C1 segment of cervical spinal cord (tissue), 14 donors: Measurements from ENCODE around the gene CEACAM19.
"Not testable (repeated sequence)": the region's sequence is repeated elsewhere in the genome, so short reads cannot be mapped to it uniquely, and the experiment has no call there.

Source experiments
- DNase-seq, 14 donors: peaks; one replicate each; lab custom pipeline; 2025; lab: John Stamatoyannopoulos, UW

The CEACAM19 gene, protein sequence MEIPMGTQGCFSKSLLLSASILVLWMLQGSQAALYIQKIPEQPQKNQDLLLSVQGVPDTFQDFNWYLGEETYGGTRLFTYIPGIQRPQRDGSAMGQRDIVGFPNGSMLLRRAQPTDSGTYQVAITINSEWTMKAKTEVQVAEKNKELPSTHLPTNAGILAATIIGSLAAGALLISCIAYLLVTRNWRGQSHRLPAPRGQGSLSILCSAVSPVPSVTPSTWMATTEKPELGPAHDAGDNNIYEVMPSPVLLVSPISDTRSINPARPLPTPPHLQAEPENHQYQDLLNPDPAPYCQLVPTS

DNA sequence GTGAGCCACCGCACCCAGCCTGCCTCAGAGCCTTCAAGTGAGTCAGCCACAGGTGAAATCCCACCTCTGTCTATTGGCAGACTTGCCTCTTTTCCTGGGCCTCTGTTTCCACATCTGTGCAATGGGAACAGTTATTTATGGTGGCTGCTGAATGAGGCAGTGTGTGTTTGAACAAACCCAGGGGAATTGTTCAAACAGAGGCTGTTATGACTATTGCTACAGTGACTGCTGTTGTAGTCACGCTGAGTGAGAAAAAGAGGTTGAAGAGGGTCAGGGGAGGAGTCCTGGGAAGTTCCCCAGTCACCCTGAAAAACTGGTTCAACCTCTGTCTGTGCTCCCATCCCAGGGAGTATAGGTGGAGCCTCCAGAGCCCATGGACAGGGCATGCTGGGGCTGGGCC lies at the start of gene CEACAM19:
TSS of gene CEACAM19 (plus strand) at position 83 of the 400 bp plus-strand sequence. CDS start 450 bp downstream, outside the sequence.
- DNase-seq, result no peak

DNA sequence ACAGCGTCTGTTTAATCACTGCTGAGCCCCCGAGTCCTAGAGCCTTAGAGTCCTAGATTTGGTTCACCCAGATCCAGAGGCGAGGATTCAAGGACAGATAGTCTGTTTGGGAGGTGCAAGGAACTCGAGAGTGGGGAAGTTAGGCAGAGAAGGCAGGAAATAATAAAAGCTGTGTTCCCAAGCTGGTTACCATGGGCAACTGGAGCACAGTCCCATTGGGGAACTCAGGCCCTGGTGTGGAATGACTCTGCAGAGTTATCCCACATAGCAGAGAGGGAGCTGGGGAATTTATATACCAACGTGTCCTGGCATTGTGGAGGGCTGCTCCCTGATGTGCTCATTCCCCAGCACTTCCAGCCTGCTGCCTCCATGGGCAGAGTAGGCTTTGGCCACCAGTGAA lies 48.2 kb upstream of the CEACAM19 start:
- DNase-seq, result no peak

DNA sequence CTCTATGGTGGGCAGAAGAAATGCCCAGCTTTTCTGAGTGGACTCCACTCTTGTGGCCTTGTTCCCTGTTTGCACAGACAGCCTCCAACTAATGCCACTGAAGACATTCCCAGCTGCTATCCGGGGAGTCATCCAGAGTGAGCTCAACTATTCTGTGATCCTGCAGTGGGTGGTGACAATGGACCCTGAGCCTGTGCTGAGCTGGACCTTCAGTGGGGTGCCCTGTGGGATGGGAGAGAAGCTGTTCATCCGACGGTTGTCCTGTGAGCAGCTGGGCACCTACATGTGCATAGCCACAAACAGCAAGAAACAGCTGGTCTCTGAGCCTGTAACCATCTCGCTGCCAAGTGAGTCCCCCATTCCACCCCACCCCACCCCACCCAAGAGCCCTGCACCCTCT lies 47.7 kb upstream of the CEACAM19 start:
- no peak for DNase-seq

DNA sequence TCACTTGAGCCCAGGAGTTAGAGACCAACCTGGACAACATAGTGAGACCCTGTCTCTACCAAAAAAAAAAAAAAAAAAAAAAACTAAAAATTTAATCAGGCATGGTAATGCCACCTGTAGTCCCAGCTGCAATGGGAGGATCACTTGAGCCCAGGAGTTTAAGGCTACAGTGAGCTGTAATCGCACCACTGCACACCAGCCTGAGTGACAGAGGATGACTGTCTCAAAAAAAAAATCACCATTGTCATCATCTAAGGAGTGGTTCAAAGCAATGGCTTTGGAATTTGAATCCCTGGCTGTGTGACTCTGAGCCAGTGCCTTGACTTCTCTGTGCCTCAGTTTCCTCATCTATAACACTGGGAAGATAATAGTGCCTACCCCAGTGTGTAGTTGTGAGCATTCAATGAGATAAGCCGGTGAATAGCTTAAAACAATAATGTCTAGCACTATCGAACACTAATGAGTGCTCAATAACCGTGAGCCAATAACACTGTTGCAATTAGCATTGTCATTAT lies 46.4 kb upstream of the CEACAM19 start:
- DNase-seq, result no peak

DNA sequence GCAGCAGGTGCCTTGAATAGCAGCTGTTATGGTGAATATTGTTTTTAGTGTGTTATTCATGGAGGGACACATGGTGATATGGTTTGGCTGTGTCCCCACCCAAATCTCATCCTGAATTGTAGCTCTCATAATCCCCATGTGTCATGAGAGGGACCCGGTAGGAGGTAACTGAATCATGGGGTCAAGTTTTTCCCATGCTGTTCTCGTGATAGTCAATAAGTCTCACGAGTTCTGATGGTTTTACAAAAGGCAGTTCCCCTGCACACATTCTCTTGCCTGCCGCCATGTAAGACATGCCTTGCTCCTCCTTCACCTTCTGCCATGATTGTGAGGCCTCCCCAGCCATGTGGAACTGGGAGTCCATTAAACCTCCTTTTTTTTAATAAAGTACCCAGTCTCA lies 45.6 kb upstream of the CEACAM19 start:
- DNase-seq, result not testable (repeated sequence)

DNA sequence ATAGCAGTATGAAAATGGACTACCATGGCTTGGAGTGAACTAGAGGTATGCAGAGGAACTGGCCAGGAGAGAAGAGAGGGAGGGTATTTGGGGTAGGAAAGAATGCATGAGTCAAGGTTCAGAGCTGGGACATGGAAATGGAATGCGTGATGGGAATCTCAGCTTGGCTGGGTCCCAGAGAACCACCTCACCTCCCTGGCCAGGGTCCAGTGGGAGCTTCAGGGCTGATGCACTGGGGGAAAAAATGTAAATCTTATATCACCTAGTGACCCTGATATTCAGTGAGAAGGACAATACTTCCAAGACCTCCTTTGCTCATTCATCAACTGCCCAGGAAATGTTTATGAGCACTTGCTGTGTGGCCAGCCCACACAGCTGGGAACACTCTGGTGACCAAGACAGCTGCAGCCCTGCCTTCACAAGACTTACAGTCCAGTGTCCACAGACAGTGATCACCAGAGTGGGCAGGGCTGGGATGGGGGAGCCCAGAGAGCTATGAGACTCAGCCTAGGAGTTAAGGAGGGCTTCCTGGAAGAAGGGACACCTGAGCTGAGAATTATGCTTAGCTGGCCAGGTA lies 45.1 kb upstream of the CEACAM19 start:
- DNase-seq, result no peak

DNA sequence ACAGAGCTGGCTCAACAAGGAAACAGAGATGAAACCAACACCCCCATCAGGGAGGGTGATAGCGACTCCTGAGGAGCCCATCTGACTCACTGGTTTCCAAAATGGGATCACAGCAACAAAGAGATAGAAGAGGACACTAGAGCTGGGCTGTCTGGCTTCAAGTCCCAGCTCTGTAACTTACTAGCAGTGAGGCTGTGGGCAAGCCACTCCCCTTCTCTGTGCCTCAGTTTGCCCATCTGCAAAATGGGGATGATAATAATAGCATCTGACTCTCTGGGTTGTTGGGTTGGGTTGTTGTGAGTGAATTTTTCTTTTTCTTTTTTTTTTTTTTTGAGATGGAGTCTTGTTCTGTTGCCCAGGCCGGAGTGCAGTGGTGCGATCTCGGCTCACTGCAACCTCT lies 43.7 kb upstream of the CEACAM19 start:
- DNase-seq, result no peak

DNA sequence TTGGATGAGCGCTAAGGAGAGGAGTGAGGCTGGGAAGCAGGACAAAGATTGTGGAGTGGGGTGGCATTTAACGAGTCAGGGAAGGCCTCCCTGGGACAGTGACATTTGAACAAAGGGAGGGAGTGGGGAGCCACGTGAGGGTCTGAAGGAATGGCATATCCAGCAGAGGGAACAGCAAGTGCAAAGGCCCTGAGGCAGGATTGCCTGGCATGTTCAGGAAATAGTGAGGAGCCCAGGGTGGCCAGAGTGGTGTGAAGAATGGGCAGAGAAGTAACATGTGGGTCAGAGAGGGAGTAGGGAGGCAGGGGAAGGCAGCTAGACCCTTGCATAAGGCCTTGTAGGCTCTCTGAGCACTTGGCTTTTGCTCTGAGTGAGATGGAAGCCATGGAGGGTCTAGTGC lies 42.5 kb upstream of the CEACAM19 start:
- DNase-seq, result no peak

DNA sequence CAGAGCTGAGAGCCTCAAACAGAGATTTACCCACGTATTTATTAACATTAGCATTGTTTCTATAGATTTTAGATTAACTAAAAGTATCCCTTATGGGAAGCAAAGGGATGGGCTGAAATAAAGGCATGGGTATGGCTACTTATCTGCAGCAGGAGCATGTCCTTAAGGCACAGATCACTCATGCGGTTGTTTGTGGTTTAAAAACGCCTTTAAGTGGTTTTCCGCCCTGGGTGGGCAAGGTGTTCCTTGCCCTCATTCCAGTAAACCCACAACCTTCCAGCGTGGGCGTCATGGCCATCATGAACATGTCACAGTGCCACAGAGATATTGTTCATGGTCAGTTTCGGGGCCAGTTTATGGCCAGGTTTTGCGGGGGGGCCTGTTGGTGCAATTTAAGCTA lies 39.7 kb upstream of the CEACAM19 start:
- DNase-seq, result not testable (repeated sequence)

DNA sequence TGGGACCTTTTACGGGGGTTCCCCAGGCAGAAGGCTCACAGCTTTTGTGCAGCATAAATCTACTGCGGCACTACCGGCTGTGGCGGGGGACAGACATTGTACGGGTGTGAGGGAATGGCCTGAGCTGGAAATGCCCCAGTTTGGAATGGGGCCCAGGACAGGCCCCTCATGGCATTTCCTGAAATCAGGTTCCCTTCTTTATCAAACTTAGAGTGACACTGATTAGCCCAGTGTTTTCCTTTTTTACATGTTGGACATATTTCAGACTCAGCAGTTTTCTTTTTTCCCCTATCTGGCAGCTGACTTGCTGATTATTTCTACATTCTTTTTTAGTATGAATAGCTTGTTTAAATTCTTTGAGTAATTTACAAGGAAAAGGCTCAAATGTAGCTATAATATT lies 37.2 kb upstream of the CEACAM19 start:
- not testable (repeated sequence) for DNase-seq

DNA sequence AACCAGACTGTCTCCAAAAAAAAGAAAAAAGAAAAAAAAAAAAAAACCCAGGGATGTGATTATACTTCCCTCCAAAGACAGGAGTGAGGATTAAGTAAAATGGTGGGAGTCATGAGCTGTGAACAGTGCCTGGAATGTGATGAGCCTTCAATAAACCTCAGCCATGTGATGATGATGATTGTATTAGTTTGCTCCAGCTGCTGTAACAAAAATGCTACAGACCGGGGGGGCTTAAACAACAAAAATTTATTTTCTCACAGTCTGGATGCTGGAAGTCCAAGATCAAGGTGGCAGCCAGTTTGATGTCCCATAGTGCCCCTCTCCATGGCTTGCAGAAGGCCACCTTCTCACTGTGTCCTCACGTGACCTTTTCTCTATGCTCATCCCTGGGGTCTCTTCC lies 36.5 kb upstream of the CEACAM19 start:
- no peak for DNase-seq

DNA sequence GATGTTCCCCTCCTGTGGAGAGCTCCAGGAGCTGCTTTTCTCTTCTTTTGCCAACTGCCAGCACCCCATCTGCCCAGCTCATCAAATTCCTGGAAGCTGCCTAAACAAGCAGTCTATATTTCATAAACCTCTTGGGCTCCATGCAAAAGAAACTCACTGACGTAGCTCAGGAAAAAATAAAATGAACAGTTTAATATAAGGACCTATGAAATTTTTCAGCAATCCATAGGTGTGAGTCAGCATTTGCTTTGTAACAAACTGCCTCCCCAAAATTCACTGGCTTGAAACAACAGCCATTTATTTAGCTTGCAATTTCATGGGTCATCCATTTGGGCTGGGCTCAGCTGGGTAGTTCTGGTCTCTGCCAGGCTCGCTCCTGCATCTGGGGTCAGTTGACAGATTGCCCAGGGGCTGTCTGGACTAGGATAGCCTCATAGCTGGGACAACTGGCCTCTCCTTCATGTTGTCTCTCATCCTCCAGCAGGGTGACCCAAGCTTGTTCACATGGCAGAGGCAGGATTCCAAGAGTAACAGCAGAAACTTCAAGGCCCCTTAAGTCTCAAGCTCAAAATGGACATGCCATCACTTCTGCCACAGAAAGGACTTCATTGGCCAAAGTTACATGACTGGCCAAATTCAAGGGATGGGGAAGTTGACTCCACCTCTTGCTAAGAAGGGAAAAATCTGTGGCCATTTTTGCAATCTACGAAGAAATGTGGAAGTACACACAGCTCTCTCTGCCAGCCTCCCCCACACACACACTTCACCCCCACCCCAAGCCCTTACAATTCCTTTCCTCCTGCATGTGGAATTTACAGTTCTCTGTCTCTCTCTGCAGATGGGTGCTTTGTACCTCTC lies 35.5 kb upstream of the CEACAM19 start:
- no peak for DNase-seq

DNA sequence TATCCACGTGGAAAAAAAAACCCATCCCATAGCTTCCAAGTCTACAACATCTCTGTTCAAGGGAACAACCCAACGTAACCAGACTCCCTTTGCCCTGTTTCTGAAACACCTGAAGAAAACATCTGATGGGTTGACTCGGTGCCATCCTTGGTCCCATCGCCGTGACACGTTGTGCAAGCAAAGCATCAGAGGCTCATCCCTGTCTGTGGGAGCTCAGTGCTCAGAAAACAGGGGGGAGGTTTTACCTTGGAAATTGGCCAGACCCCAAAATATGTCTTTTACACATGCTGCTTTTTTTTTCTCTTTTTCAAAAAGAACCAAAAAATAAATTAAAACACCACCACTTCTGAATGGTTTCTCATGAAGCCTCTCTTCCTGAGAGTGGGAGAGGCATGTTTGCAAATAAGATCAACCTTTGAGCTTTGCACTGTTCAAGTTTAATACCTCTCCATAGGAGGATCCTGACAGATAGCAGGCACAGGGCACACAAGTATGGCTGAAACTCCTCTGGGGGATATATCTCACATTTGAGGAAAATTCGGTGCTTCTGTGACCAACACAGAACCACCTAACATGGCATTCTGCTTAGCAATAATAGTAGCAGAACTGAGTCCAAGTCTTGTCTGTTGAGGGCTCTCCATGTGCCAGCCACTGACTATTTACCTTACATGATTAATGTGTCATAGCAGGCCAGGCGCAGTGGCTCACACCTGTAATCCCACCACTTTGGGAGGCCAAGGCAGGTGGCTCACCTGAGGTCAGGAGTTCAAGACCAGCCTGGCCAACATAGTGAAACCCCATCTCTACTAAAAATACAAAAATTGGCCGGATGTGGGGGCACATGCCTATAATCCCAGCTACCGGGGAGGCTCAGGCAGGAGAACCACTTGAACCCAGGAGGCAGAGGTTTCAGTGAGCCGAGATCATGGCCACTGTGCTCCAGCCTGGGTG lies 34.6 kb upstream of the CEACAM19 start:
- DNase-seq, result no peak

DNA sequence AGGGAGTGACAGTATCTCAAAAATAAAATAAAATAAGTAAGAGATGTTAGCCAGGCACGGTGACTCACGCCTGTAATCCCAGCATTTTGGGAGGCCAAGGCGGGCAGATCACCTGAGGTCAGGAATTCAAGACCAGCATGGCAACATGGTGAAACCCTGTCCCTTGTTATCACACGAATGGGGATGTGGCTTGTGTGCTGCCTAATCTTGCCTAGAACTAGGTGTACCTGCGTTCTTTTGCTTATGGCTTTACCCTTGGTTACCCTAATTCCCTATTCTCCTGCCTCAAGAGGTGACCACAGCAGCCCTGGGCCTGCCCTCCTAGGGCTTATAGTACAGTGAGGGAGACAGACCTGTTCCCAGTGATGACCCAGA lies 33.9 kb upstream of the CEACAM19 start:
- no peak for DNase-seq

DNA sequence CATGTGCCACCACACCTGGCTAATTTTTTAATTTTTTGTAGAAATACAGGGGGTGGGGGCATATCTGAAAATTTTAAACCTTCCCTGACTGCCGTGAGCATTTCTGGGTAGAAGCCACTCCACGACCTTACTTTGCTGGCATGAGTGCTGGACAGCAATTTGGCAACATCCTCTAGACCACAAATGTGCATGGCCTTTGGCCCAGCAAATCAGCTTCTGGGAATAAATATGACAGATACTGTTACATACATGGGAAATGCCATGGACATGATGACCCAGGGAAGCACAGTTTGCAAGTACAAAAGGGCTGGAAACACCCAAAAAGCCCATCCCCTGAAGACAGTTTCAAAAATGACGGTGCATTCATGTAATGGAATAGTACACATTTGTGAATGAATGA lies 30.8 kb upstream of the CEACAM19 start:
- no peak for DNase-seq

DNA sequence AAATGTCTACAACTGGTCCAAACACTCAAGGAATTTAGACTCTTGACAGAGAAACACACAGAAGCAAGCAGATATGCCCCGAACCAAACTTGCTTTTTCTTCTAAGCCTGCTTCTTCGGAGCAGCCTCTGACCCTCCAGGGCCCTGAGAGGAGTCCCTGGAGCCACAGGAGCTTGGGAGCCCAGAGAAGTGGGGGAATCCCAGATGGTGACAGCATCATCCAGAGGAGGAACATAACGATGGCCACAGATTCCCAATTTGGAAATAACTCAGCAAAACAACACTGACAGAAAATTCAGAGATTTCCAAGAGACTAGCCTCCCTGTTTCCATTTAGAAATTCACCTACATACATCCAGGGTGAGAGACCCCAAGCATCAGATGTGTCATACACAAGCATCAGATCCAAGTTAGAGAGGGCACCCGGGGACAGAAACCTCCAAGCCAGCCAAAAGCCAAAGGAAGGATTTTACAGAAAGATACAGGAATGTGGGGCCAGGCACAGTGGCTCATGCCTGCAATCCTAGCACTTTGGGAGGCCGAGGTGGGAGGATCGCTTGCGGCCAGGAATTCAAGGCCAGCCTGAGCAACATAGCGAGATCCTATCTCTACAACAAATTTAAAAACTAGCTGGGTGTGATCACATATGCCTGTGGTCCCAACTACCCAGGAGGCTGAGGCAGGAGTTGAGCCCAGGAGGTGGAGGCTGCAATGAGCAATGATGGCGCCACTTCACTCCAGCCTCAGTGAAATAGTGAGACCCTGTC lies 29.6 kb upstream of the CEACAM19 start:
- DNase-seq, result no peak

DNA sequence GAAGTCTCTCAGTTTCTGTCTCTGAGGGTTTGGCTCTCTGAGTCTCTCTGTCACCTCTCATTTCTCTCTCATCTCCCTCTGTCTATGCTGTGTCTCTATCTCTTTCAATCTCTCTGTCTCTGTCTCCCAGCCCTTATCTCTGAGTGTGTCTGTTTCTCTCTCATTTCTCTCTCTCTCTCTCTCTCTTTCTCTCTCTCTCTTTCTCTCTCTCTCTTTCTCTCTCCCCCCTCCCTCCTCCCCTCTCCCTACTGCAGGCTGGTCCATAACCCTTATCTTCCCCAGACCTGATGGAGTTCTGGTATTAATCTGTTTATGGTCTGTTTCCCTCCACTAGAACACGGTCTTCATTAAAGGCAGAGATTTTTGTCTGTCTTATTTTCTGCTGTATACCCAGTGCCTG lies 28.9 kb upstream of the CEACAM19 start:
- DNase-seq, result no peak

DNA sequence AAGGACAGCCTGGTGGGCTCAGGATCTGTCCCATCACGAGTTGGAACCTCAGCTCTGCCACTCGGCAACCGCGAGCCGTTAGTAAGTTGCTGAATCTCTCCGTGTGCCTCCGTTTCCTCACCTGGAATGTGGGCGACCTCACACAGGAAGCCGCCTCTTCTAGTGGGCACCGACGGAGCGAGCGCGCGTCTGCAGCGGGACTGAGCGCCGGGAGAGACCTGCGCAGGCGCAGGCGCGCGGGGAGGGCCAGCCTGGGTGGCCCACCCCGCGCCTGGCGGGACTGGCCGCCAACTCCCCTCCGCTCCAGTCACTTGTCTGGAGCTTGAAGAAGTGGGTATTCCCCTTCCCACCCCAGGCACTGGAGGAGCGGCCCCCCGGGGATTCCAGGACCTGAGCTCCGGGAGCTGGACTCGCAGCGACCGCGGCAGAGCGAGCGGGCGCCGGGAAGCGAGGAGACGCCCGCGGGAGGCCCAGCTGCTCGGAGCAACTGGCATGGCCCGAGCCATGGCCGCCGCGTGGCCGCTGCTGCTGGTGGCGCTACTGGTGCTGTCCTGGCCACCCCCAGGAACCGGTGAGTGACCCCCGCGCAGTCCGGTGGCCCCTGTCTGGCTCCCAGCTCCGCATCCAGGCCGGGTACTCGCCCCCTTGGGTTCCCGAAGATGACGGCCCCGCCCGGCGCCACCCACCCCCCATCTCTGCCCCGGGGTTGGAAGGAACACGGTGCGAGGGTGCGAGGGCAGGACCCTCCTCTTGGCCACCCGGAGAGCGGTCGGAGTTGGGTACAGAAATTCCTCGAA lies 27.5 kb upstream of the CEACAM19 start, which contains the start of gene PVR:
TSS of gene PVR (plus strand) at position 306 of the 797 bp plus-strand sequence. CDS start at position 493, 187 bp downstream.
- peak in 13 of 14 donors; percentile 17 to 68 (median 43) for DNase-seq

DNA sequence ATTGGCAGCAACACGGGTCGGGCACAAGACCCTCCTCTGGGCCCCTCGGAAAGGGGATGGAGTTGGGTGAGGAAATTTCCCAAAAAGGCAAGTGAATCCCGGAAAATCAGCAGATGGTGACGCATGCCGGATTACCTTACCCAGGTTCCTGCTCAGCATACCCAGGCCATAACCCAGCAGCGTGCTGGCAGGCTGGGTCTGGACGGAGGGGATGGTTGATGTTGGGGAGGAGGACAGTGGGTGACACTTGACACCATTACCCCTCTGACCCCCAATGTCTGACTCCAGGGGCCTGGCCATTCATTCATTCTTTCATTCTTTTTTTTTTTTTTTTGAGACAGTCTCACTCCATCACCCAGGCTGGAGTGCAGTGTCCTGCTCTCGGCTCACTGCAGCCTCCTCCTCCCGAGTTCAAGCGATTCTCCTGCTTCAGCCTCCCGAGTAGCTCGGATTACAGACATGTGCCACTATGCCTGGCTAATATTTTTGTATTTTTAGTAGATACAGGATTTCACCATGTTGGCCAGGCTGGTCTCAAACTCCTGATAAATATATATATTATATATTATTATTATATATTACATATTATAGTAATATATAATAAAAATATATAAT lies 26.8 kb upstream of the CEACAM19 start:
- DNase-seq, result peak in 2 of 14 donors; percentile 49 to 66
